Endothelial cell of umbilical vein (primary cell): ENCODE results near the gene PTPRU. TPM values are rescaled to one million over a fixed set of nuclear protein-coding genes. Genes with fewer than 3 reads are reported as not detected.

ENCODE experiments used
- BruUV-seq: library from RNA; stranded (reverse); fragments of 400-500 nt; replicated peaks from 2 replicates; lab custom pipeline; 2021; lab: Mats Ljungman, UMichigan
- CTCF ChIA-PET: fragments of 300-600, 350-600 bp; sonication (Branson Sonifier 250); formaldehyde crosslinking; loops from one replicate; lab custom pipeline; 2021; ENCODE audit warnings: antibody characterized with exemption, inconsistent platforms; lab: Charles Lee
- POLR2A ChIA-PET: fragments of 300-600, 350-600 bp; sonication (Branson Sonifier 250); formaldehyde crosslinking; loops from one replicate; lab custom pipeline; 2021; ENCODE audit warnings: antibody characterized with exemption, inconsistent platforms; lab: Charles Lee
- DNase-seq: peaks from one replicate; pipeline ENCODE4 v3.0.0-alpha.2; 2011; ENCODE audit warnings: low read depth, low spot score
- FAIRE-seq: peaks from 2 replicates; lab custom pipeline; 2011; peaks lifted over from hg19 to GRCh38; lab: Jason Lieb, UNC
- H2AFZ ChIP-seq: 2 replicates; pipeline ENCODE4 v1.6.0; 2012; ENCODE audit warnings: low read depth, low read length, control low read depth, inconsistent platforms
- H3K27ac ChIP-seq: 2 replicates; pipeline ENCODE4 v1.5.1; 2011; ENCODE audit warnings: low read depth, mild to moderate bottlenecking, control low read depth, low read length, moderate library complexity; ENCODE audit not compliant: insufficient read depth
- H3K27me3 ChIP-seq, 2 experiments: 2 replicates each; pipeline versions ENCODE4 v1.6.0 to v1.6.1; 2011; ENCODE audit warnings: low read length in 2 of 2, mixed read lengths in 1 of 2; ENCODE audit not compliant: control insufficient read depth in 2 of 2, insufficient read depth in 2 of 2
- H3K36me3 ChIP-seq, 2 experiments: 2 replicates in 1 of 2; 3 replicates in 1 of 2; pipeline ENCODE4 v1.5.1; 2011; ENCODE audit warnings: low read length in 2 of 2, mild to moderate bottlenecking in 1 of 2, moderate library complexity in 1 of 2; ENCODE audit not compliant: control insufficient read depth in 2 of 2, insufficient read depth in 2 of 2; ENCODE audit errors: extremely low read depth in 1 of 2
- H3K4me1 ChIP-seq: 3 replicates; pipeline ENCODE4 v1.5.1; 2011; ENCODE audit warnings: mild to moderate bottlenecking, low read length; ENCODE audit not compliant: control insufficient read depth, insufficient read depth; ENCODE audit errors: extremely low read depth
- H3K4me2 ChIP-seq: 2 replicates; pipeline ENCODE4 v1.6.1; 2011; ENCODE audit warnings: low read length, control low read depth, mixed read lengths; ENCODE audit not compliant: insufficient read depth
- H3K4me3 ChIP-seq, 3 experiments: fragments of 200-600 bp in 1 of 3; sonication (generic), shearing (Covaris generic) in 1 of 3; replicated peaks in 1 of 3; 2 replicates each; pipeline ENCODE4 v1.5.1; 2011 to 2016; ENCODE audit warnings: control low read depth in 3 of 3, low read length in 3 of 3, mild to moderate bottlenecking in 2 of 3, inconsistent platforms in 1 of 3, low read depth in 1 of 3, moderate library complexity in 1 of 3; ENCODE audit not compliant: insufficient read depth in 1 of 3
- H3K79me2 ChIP-seq: 2 replicates; pipeline ENCODE4 v1.6.0; 2012; ENCODE audit warnings: low read length, inconsistent platforms; ENCODE audit not compliant: control insufficient read depth, insufficient read depth
- H3K9ac ChIP-seq: replicated peaks from 2 replicates; pipeline ENCODE3; 2011; ENCODE audit warnings: low read length, control low read depth; ENCODE audit not compliant: insufficient read depth; ENCODE audit errors: extremely low read depth
- H3K9me1 ChIP-seq: replicated peaks from 3 replicates; pipeline ENCODE4 v1.6.0; 2011; ENCODE audit warnings: mild to moderate bottlenecking, low read length; ENCODE audit not compliant: control insufficient read depth, insufficient read depth; ENCODE audit errors: extremely low read depth
- H3K9me3 ChIP-seq: replicated peaks from 2 replicates; pipeline ENCODE4 v1.5.1; 2012; ENCODE audit warnings: low read length, inconsistent platforms; ENCODE audit not compliant: control insufficient read depth, insufficient read depth
- H4K20me1 ChIP-seq: replicated peaks from 2 replicates; pipeline ENCODE3; 2011; ENCODE audit warnings: mild to moderate bottlenecking, low read length; ENCODE audit not compliant: control insufficient read depth, insufficient read depth; ENCODE audit errors: extremely low read depth
- EZH2 ChIP-seq: IDR thresholded peaks from 2 replicates; pipeline ENCODE4 v1.6.1; 2012; ENCODE audit warnings: borderline replicate concordance, low read depth, mild to moderate bottlenecking, moderate library complexity, low read length, inconsistent platforms; ENCODE audit not compliant: severe bottlenecking
- FOS ChIP-seq: IDR thresholded peaks from 2 replicates; pipeline ENCODE4 v1.6.1; 2011; ENCODE audit warnings: mild to moderate bottlenecking, low read length, moderate library complexity, borderline replicate concordance; ENCODE audit not compliant: insufficient read depth
- GATA2 ChIP-seq: IDR thresholded peaks from 2 replicates; pipeline ENCODE4 v1.7.0; 2011; ENCODE audit warnings: low read depth, mild to moderate bottlenecking, moderate library complexity, mixed read lengths, low read length; ENCODE audit not compliant: insufficient read length, insufficient read depth
- JUN ChIP-seq: IDR thresholded peaks from 2 replicates; pipeline ENCODE4 v1.6.1; 2011; ENCODE audit warnings: borderline replicate concordance, low read depth; ENCODE audit not compliant: insufficient read length, insufficient read depth
- MYC ChIP-seq: IDR thresholded peaks from one replicate; pipeline ENCODE4 v1.6.1; 2011; ENCODE audit warnings: mild to moderate bottlenecking, low read depth, low read length
- POLR2A ChIP-seq: IDR thresholded peaks from 2 replicates; pipeline ENCODE4 v1.6.1; 2012; ENCODE audit warnings: low read depth, mild to moderate bottlenecking, control low read depth, low read length
- POLR2AphosphoS5 ChIP-seq: IDR thresholded peaks from 2 replicates; pipeline ENCODE4 v1.6.1; 2012; ENCODE audit warnings: low read depth, mild to moderate bottlenecking, control low read depth, low read length, moderate library complexity; ENCODE audit not compliant: insufficient read depth
- dilution Hi-C: fragments of 300-500 bp; cut with MboI; formaldehyde crosslinking; loops from one replicate; pipeline ENCODE4 v1.15.0; 2019; ENCODE audit warnings: low sequenced_read_pairs; ENCODE audit not compliant: extremely low pct_ligation_motif_present
- intact Hi-C: fragments of 100-400 bp; cut with micrococcal nuclease; formaldehyde crosslinking; loops from one replicate; pipeline ENCODE4 v1.10.0; 2022
- polyA plus RNA-seq, 4 experiments: library from polyadenylated mRNA; depleted of rRNA in 3 of 4; stranded (reverse) in 3 of 4; unstranded in 1 of 4; fragments of >200 nt; gene quantifications; 2 replicates each; pipeline versions ENCODE4 v1.2.1 to v1.2.3, GENCODE V29; 2011 to 2012; ENCODE audit warnings: missing spikeins in 1 of 4
- total RNA-seq: library from RNA; stranded (reverse); gene quantifications from 2 replicates; pipeline ENCODE4 v1.2.3, GENCODE V29; 2021
- TF ChIP-seq, protein P1 (sequence below): IDR thresholded peaks from 2 replicates; pipeline ENCODE4 v1.6.1; 2011; ENCODE audit not compliant: insufficient read depth, insufficient read length
- TF ChIP-seq, protein P2 (sequence below), 2 donors: IDR thresholded peaks; 1 replicate in 1 of 2; 2 replicates in 1 of 2; pipeline ENCODE4 v1.5.1; 2011; ENCODE audit warnings: low read length in 2 of 2, mild to moderate bottlenecking in 2 of 2, moderate library complexity in 2 of 2, control low read depth in 1 of 2, inconsistent platforms in 1 of 2, low read depth in 1 of 2; ENCODE audit not compliant: insufficient read depth in 1 of 2; ENCODE audit errors: extremely low read depth in 1 of 2

The PTPRU gene
- total and polyA plus RNA-seq, 2 donors (not counting 3 experiments of a cell fraction or from before 2014, with no cell fraction given): 0.58 to 2.6 TPM

GRCh38 chr1:29361686-29362085 is 125.4 kb downstream of the PTPRU start:
- ChIA-PET CTCF (interaction anchor here (0.9 to 1.2 kb wide), 2 partner anchors 19 to 1018 kb away, joined by 3 read pairs; no protein-coding TSS in a partner anchor), POLR2A (no interaction called here)
- intact Hi-C loops (no loop called here), dilution Hi-C loops (no loop called here)
- no peak overlapping the region for H3K4me2 ChIP-seq
- no TSS peak for BruUV-seq
- TF ChIP-seq POLR2A (no peak), MYC (no peak), JUN (no peak), FOS (no peak), EZH2 (no peak), GATA2 (no peak), POLR2AphosphoS5 (no peak)
- TF ChIP-seq, protein P1, sequence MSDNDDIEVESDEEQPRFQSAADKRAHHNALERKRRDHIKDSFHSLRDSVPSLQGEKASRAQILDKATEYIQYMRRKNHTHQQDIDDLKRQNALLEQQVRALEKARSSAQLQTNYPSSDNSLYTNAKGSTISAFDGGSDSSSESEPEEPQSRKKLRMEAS: no peak
- TF ChIP-seq, protein P2, sequence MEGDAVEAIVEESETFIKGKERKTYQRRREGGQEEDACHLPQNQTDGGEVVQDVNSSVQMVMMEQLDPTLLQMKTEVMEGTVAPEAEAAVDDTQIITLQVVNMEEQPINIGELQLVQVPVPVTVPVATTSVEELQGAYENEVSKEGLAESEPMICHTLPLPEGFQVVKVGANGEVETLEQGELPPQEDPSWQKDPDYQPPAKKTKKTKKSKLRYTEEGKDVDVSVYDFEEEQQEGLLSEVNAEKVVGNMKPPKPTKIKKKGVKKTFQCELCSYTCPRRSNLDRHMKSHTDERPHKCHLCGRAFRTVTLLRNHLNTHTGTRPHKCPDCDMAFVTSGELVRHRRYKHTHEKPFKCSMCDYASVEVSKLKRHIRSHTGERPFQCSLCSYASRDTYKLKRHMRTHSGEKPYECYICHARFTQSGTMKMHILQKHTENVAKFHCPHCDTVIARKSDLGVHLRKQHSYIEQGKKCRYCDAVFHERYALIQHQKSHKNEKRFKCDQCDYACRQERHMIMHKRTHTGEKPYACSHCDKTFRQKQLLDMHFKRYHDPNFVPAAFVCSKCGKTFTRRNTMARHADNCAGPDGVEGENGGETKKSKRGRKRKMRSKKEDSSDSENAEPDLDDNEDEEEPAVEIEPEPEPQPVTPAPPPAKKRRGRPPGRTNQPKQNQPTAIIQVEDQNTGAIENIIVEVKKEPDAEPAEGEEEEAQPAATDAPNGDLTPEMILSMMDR (IDR thresholded peaks at IDR 0.05; ENCODE audit: extremely low read depth in 1 of 2, insufficient read depth in 1 of 2, low read depth in 1 of 2, low read length in 2 of 2): no peak
- no peak overlapping the region for H3K4me3 ChIP-seq
- no peaks in the 10 kb centered on the region for H3K27me3 ChIP-seq
- DNase-seq: no peak
- no peaks in the 10 kb centered on the region for H3K9me1 ChIP-seq
- H3K9ac ChIP-seq: no peak overlapping the region
- no peak for FAIRE-seq
- no peaks in the 10 kb centered on the region for H3K36me3 ChIP-seq
- H2AFZ ChIP-seq: no peak overlapping the region
- H3K4me1 ChIP-seq: no peaks in the 10 kb centered on the region
- H3K27ac ChIP-seq: no peak overlapping the region
- H3K79me2 ChIP-seq: no peaks in the 10 kb centered on the region
- H4K20me1 ChIP-seq: no peaks in the 10 kb centered on the region
- H3K9me3 ChIP-seq: no peaks in the 10 kb centered on the region
